ENCODE data around the gene TNFRSF18.

DNA sequence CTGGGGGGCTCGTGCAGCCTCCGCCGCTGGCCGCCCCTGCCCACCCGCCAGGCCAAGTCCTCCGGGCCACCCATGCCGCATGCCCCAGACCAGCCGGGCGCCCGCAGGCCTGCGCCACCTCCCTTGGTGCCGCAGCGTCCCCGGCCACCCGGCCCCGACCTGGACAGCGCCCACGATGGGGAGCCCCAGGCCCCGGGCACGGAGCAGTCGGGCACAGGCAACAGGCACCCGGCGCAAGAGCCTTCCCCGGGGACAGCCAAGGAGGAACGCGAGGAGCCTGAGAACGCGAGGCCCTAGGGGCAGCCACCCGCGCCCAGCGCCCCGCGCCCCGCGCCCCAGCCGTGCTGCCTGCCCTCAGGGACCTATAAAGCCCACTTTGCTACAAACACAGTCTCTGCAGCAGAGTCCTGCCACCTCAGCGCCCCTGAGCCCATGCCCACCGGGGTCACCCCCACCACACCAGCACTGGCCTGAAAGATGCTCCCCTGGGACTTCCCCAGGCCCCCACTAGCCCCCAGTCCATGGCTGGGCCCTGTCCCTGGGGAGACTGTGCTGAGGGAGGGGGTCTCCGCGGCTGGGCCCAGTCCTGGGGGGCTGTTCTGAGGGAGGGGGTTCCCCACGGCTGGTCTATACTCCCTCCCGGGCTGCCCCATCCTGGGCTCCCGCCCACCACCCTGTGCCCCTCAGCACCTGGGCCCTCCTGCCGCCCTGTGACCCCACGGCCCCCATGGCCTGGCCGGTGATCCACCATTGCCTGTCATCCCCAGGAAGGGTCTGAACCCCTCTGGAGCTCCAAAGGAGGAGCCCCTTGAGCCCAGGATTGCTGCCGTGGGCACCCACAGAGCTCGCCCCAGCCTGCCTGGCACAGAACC is 8.6 kb downstream of the TNFRSF18 start:
- TF ChIP-seq, protein P1, sequence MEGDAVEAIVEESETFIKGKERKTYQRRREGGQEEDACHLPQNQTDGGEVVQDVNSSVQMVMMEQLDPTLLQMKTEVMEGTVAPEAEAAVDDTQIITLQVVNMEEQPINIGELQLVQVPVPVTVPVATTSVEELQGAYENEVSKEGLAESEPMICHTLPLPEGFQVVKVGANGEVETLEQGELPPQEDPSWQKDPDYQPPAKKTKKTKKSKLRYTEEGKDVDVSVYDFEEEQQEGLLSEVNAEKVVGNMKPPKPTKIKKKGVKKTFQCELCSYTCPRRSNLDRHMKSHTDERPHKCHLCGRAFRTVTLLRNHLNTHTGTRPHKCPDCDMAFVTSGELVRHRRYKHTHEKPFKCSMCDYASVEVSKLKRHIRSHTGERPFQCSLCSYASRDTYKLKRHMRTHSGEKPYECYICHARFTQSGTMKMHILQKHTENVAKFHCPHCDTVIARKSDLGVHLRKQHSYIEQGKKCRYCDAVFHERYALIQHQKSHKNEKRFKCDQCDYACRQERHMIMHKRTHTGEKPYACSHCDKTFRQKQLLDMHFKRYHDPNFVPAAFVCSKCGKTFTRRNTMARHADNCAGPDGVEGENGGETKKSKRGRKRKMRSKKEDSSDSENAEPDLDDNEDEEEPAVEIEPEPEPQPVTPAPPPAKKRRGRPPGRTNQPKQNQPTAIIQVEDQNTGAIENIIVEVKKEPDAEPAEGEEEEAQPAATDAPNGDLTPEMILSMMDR (IDR thresholded peaks at IDR 0.05; ENCODE audit: borderline replicate concordance, extremely low read depth, low read length, poor library complexity, severe bottlenecking), result no peak
- no peak for TF ChIP-seq EZH2 (IDR thresholded peaks at IDR 0.05; ENCODE audit: borderline replicate concordance, low read depth, low read length, severe bottlenecking)
